ENCODE measurements around the gene SMARCAL1.

The SMARCAL1 gene

DNA sequence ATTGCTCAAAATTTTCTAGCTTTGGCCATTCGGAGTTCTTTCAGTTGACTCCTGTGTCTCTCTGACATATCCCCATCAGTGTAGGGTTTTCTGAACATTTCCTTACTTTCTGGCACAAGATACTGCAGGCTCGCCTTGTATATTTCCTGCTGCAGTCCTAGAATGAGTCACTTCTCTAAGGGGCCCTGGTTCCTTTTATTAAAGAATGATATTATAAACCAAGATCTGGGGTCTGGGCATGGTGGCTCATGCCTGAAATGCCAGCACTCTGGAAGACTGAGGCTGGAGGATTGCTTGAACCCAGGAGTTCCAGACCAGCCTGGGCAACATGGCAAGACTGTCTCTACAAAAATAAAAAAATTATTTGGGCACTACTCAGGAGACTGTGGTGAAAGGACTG lies 83.4 kb downstream of the SMARCAL1 start:
- peak; percentile 36 for DNase-seq (ENCODE audit: low read depth)
- H3K4me3 ChIP-seq (ENCODE audit: low read depth, low read length): no peak overlapping the region

DNA sequence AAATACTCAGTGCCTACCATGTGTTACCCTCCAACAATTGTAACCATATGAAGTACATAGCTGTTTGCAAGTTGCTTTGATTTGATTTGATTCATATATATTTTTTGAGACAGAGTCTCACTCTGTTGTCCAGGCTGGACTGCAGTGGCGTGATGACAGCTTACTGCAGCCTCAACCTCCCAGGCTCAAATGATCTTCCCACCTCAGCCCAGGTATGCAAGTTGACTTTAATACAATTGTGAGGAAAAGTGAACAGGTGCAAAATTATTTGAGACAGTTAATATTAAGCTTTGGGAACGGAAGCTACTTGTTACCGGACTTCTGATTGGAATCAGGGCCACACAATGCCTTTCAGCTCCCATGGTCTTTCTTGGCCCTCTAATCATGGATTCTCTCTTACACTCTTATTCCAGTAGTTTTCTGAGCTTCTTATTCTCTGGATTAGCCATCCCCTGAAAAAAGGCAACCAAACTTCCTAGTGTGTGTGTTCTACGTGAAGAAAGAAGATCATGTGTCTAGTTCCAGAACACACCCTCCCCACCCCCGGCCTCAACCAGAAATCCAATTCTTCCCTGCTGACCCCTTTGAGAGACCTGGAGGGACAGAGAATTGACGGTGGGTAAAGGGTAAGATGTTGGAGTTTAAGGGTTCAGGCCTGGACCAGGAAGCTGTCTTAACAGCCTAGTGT lies 85.2 kb downstream of the SMARCAL1 start:
- peak overlapping the region; percentile 97 for H3K4me3 ChIP-seq (ENCODE audit: low read depth, low read length)
- no peak for DNase-seq (ENCODE audit: low read depth)

DNA sequence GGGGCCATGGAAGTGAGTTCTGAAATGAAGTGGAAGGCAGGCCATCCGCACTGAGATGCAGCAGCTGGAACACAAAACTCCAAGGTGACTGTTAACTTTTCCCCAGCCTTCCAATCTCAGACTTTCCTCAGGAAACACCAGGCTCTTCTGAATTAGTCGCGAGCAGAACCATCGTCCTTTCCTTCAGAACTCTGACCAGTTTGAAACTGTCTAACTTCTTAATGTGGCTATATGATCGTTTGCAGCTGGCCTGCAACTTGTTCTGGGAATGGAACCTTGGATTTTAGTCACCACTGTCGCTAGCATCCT lies 85.7 kb downstream of the SMARCAL1 start:
- no peak for DNase-seq (ENCODE audit: low read depth)

DNA sequence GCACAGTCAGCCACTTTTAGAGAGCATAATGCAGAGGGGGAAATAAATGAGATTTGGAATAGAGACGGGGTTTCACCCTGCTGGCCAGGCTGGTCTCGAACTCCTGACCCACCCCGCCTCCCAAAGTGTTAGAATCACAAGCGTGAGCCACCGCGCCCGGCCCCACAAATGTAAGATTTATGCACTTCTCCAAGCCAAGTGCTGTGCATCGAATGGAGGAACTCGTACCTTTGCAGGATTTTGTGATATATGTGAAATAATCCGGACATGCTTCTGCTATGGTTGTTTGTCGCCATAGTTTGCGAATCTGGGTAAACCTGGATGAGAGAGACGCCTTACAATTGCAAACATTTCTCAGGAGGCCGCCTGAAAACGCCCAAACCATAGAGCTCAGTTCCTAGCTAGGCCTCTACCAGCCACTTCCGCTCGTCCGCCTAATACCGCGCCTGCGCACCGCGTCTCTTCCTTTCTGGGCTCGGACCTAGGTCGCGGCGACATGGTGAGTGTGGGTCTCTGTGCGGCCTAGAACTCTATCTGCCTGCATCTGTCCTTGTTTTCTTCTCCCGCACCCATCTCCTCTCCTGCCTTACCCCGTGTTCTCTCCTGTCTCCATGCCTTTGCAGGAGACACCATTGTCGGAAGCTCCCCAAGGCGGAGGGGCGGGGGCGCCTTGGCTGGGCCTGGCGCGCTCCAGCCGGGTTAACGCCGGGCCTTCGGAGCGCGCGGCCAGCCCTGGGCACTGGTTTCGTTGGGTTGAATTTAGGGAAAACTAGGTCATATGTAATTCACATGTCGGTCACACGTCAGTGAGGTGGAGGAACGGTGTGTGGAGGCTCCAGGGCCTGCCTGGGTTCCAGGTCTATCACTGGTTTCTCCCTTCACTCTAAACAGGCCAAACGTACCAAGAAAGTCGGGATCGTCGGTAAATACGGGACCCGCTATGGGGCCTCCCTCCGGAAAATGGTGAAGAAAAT lies 86.4 kb downstream of the SMARCAL1 start, which contains the start of gene RPL37A:
Gene RPL37A (plus strand): TSS at position 466 of the 974 bp plus-strand sequence. CDS start 31 bp downstream, at position 497.
- H3K4me3 ChIP-seq (ENCODE audit: low read depth, low read length): peak within 1 kb of the TSS; percentile 97
- peak; percentile 90 for DNase-seq (ENCODE audit: low read depth)

More for the DNA sequence above, 85.7 kb downstream of the SMARCAL1 start:
- H3K4me3 ChIP-seq (ENCODE audit: low read depth, low read length): peak overlapping the region; percentile 97

DNA sequence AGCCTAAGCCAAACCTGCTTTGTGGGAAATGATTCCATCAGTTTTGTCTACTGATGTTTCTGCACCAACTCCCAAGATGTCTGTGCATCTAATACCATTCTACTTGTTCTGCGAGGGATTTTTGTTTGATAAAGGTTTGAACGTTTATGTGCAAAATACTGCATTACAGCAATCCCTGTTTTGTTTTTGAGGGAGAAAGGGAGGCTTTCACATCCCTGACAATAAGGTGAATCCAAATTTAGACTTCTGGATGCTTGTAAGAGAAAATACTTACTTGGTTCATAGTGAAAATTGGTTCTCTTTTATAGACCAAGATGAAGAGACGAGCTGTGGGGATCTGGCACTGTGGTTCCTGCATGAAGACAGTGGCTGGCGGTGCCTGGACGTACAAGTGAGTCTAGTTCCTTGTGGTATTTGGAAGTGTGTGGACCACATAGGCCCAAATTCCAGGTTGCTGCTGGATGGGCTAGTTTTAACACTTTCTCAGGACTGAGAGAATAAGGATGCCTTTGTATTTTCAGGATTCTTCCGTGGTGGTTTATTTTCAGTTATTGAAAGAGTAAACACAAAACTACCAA lies 87.4 kb downstream of the SMARCAL1 start:
- H3K4me3 ChIP-seq (ENCODE audit: low read depth, low read length): peak overlapping the region; percentile 97

DNA sequence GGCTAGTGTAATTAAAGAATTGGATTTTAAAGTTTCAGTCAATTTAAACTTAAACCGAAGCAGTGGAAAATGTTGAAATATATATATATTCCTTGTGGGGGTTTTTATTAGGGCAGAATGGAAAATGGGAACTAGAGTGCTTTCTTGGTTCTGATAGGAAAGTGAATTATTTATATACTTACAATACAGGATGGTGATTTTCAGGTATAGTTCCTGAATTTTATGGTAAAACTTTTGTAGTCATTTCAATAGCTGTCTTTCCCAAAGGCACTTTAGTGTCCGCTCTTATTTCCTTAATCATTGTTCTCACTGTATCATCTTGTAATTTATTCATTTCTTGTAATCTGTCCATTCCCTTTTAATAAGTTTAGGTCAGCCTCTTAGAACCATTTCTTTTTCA lies 88.3 kb downstream of the SMARCAL1 start:
- peak overlapping the region; percentile 97 for H3K4me3 ChIP-seq (ENCODE audit: low read depth, low read length)

More for the DNA sequence above, 87.4 kb downstream of the SMARCAL1 start:
- no peak for DNase-seq (ENCODE audit: low read depth)

DNA sequence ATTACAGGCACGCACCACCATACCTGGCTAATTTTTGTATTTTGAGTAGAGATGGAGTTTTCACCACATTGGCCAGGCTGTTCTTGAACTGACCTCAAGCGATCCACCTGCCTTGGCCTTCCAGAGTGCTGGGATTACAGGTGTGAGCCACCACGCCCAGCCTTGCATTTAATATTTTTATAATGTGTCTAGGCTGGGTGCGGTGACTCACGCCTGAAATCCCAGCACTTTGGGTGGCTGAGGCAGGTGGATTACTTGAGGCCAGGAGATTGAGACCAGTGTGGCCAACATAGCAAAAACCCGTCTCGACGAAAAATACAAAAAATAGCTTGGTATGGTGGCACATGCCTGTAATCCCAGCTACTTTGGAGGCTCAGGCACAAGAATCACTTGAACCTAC lies 89.6 kb downstream of the SMARCAL1 start:
- no peak overlapping the region for H3K4me3 ChIP-seq (ENCODE audit: low read depth, low read length)
- no peak for DNase-seq (ENCODE audit: low read depth)

More for the DNA sequence above, 88.3 kb downstream of the SMARCAL1 start:
- no peak for DNase-seq (ENCODE audit: low read depth)

DNA sequence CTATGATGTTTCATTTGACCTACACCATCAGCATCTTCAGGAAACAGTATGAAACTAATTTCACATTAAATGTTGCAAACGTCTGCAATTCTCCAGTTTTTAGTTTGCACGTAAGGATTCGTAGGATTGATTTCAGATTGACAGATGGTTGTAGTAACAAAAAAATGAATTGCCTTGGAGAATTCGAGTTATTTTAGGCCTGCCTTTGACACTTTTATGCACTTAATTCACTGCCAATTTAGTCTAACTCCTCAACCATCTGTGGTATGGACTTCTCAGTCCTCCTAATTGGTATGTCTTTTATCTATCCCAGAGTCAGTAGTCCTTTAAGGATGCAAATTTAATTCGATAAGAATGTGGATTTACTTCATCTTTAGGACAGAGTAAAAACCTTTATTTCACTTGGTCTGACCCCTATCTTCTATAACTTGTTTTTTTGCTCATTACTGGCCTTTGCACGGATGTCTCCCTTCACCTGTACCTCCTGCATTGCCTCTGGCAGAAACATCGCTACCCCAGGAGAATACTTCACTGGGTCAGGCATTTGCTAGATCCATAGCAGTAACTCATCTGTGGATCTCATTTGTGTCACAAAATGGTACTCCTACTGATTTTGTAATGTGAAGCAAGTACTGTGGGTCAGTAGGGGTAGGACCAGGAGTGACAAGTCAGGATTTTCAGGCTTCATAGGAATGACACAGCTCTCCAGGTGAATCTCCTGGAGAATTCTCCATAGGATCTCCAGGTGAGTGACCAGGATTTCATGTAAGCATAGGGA lies 90.3 kb downstream of the SMARCAL1 start:
- H3K4me3 ChIP-seq (ENCODE audit: low read depth, low read length): no peak overlapping the region
- DNase-seq (ENCODE audit: low read depth): no peak

DNA sequence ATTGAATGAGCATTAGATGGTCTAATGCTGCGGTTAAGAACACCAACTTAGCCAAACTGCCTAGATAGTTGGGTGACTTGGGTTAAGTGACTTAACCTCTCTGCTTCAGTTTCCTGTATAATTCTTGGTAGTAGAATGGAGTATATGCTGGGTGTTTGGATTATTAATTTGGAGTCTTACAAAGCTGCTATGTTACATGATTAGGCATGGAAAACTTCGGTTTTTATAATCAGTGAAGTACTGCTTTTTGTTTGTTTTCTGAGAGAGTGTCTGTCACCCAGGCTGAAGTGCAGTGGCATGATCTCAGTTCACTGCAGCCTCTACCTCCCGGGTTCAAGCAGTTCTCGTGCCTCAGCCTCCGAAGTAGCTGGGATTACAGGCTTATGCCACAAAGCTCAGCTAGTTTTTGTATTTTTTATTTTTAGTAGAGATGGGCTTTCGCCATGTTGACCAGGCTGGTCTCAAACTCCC lies 90.9 kb downstream of the SMARCAL1 start:
- no peak overlapping the region for H3K4me3 ChIP-seq (ENCODE audit: low read depth, low read length)
- no peak for DNase-seq (ENCODE audit: low read depth)

DNA sequence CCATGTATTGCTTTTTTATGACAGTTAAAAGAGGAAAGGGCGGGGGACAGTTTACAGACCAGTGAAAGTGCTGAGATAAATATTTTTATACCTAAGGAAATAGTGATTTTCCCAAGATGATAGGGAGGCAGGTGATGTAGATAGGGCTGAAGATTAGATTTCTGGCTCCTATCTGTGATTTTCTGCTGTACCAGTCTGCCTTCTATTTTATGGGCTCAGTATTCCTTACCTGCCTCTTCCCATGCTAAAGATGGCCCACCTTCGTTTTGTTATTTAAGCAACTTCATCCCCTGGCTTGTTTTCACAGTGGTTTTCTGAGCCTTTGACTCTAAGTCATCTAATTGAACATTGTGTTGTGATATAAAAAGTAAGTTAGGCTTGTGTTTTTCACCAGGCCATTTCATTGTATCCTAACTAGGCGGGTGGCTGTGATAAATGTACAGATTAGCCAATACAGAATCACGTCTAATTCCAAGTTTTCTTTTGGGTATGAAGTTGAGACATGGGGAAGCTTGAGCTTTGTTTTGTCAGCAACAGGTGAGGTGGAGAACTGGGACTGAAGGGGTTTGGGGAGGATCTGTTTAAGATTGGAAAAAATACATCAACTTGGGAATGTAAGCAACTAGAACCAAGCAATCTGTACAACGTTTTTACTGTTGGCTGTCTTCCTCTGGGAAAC lies 91.6 kb downstream of the SMARCAL1 start:
- H3K4me3 ChIP-seq (ENCODE audit: low read depth, low read length): no peak overlapping the region
- DNase-seq (ENCODE audit: low read depth): no peak

DNA sequence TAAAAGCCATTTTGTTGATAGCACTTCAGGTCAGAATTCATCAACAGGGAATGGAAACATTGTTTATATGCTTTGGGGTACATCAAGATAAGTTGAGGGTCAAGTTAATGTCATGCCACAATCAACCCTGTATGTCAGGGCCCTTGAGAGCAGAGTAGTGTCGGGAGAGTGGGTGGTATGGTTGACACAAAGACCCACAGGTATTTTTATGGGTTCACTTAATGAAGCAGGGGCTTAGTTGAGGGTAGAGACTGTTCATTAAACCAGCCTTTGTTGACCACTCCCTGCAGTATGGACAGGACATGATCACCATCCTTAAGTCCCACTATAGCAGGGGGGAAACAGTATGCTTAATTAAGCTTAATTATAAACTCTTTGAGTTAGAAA lies 92.1 kb downstream of the SMARCAL1 start:
- H3K4me3 ChIP-seq (ENCODE audit: low read depth, low read length): no peak overlapping the region
- DNase-seq (ENCODE audit: low read depth): no peak

DNA sequence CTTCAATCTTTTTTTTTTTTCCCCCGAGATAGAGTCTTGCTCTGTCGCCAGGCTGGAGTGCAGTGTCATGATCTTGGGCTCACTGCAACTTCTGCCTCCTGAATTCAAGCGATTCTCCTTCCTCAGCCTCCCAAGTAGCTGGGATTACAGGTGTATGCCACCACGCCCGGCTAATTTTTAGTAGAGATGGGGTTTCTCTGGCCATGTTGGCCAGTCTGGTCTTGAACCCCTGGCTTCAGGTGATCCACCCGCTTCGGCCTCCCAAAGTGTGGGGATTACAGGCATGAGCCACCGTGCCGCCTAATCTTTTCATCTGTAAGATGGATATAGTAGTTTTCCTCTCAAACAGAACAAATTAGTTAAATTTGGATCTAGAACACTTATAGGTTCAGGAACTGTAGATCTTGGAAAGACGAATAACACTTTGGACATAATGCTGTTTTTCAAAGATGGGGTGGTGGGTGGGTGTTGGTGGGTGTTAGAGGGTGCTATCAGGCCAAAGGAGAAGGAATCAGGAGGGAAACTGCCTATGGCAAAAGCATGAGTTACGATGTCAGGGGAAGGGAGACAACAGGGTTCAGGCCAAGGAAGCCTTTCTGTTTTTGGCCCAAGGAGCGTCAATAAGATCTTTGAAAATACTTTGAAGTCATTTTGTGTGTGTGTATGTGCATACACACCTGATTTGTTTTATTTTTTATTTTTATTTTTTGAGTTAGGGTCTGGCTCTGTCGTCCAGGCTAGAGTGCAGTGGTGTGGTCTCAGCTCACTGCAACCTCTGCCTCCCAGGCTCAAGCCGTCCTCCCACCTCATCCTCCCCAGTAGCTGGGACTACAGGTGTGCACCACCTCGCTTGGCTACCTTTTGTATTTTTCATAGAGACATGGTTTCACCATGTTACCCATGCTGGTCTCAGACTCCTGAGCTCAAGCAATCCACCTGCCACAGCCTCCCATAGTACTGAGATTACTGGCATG lies 93.1 kb downstream of the SMARCAL1 start:
- H3K4me3 ChIP-seq (ENCODE audit: low read depth, low read length): no peak overlapping the region
- no peak for DNase-seq (ENCODE audit: low read depth)

DNA sequence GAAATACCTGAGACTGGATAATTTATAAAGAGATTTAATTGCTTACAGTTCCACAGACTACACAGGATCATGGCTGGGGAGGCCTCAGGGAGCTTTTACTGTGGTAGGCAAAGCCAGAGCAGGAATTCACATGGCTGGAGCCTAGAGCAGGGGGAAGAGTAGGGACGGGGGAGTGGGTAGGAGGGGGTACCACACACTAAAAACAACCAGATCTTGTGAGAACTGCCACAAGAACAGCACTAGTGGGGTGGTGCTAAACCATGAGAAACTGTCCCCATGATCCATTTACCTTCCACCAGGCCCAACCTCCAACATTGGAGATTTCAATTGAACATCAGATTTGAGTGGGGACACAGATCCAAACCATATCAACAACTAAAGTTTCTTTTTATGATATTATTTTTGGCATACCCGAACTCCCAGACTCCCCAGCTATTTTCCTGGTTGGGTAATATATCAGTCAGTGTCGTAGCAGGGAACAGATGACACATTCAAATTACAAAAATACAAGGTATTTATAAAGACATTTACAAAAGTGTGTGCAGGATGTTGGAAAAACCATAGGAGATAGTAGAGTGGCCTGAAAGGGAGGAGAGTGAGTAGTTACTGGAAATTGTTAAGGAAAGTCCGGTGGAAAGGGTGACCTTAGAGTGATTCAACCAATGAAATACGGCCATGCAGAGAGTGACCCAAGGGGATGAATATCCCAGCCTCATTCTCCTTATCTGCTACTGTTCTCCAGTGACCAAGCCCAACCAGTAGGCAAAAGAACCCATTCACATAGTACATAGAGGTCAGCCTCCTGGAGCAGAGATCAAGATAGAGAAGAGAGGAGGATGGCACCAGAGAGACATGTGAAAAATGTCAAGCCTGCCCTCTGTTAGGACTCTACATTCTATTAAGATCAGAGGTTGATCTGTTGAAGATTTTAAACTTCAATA lies 95.2 kb downstream of the SMARCAL1 start:
- no peak for DNase-seq (ENCODE audit: low read depth)
- H3K4me3 ChIP-seq (ENCODE audit: low read depth, low read length): no peak overlapping the region

DNA sequence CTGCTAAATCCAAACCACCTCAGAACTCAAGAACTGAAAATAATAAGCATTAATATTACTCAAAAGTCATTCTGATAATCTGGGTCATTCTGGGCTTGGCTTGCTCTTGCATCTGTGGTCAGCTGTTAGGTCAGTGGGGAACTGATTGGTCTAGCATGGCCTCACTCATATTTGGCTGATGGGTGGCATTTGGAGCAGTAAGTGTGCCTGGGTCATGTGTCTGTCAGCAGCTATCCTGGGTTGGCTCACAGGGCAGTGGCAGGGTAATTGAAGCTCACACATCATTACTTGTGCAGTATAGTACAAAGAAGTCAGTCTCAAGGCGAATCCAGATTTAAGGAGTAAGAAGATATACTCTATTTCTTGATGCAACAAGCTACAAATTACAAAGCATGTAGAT lies 95.9 kb downstream of the SMARCAL1 start:
- no peak for DNase-seq (ENCODE audit: low read depth)
- H3K4me3 ChIP-seq (ENCODE audit: low read depth, low read length): no peak overlapping the region

DNA sequence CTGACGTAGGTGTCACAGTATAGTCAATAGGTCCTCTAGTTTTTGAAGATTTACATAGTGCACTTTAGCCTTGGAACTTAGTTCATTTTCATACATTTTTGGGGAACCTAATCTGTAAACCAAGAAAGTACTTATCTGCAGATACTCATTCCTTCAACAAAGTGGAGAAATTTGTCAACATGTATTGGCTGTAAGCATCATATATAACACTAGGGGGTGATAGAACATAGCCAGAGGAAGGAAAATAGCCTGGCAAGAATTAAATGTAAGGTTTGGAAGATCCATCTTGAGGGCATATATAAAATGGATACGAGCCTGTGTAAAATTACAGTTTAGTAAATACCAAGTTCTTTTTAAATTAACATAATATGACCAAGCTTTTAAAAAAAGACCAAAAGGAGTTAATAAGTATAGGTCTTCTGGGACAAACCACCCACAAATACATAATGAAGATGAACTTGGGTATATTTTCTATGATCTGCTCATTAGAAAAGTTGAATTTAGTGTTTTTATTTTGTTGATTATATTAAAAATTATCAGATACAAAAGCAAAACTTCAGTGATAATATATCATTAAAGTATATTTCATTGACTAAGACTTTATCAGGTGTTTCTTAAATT lies 104.6 kb downstream of the SMARCAL1 start:
- DNase-seq (ENCODE audit: low read depth): no peak
- H3K4me3 ChIP-seq (ENCODE audit: low read depth, low read length): no peak overlapping the region

DNA sequence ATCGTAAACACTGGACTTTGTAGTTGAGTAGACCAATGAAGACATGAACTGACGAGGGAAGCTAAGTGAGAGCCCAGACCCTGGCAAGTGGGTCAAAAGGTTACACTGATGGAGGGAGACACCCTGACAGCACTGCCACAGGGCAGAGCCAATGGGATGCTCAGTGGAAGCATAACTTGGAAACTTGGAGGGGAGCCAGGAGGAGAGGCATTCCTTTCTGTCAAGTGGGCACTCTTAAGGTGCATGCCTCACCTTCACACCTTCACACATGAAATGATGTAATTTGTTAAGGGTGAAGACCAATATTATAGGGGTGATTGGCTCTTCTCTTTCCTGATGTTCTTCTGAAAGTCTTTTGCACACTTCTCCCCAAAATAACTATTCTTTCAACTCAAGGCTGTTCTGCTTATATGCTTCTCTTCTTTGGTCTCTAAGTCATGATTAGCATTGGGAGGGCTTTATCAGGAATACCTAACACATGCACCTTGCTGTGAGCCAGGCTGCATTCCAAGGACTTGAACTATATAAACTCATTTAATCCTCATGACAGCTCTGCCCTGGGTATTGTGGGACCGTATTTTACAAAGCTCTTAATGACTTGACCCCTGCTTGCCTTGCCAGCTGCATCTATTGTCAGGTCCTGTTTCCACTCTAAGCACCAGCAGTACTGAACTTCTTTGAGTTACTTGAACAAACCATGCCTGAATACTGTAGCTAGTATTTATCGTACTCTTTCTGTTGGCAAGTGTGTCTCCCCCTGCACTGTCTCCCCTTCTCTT lies 105.4 kb downstream of the SMARCAL1 start:
- H3K4me3 ChIP-seq (ENCODE audit: low read depth, low read length): no peak overlapping the region
- no peak for DNase-seq (ENCODE audit: low read depth)
